Islet precursor cell (in vitro differentiated cells): ENCODE results near the gene SELENOS.
A peak's percentile ranks its signal among the peaks of the same experiment; 100 is the strongest.
"Not testable (repeated sequence)": the region's sequence is repeated elsewhere in the genome, so short reads cannot be mapped to it uniquely, and the experiment has no call there.

Source experiments
- DNase-seq: peaks from one replicate; pipeline ENCODE4 v3.0.0-alpha.2; 2018

SELENOS gene

GRCh38 chr15:101309436-101310160 lies 32.3 kb upstream of the SELENOS start:
- DNase-seq: peak; percentile 51

GRCh38 chr15:101308604-101309435 lies 31.5 kb upstream of the SELENOS start:
- peak; percentile 80 for DNase-seq

- peak; percentile 48 for DNase-seq
These were observed 30.8 kb upstream of the SELENOS start for GRCh38 chr15:101307897-101308603.

GRCh38 chr15:101307048-101307896 lies 30.0 kb upstream of the SELENOS start:
- peak; percentile 51 for DNase-seq

GRCh38 chr15:101306341-101307047 lies 29.2 kb upstream of the SELENOS start:
- DNase-seq: peak; percentile 45

- DNase-seq: peak; percentile 41
These were observed 28.6 kb upstream of the SELENOS start for GRCh38 chr15:101305820-101306255.

- peak; percentile 19 for DNase-seq
These were observed 26.1 kb upstream of the SELENOS start for GRCh38 chr15:101303408-101303807.

- DNase-seq: no peak
These were observed 19.4 kb upstream of the SELENOS start for GRCh38 chr15:101296418-101297405.

- no peak for DNase-seq
These were observed 18.4 kb upstream of the SELENOS start for GRCh38 chr15:101295607-101296161.

GRCh38 chr15:101294731-101295606 lies 17.7 kb upstream of the SELENOS start, which contains the start of gene SNRPA1:
TSS of gene SNRPA1 (minus strand) at chr15:101295248. CDS start at chr15:101295178, 70 bp downstream.
- peak; percentile 97 for DNase-seq

GRCh38 chr15:101293122-101293521 lies 15.8 kb upstream of the SELENOS start:
- DNase-seq: no peak

- no peak for DNase-seq
These were observed 11.7 kb upstream of the SELENOS start for GRCh38 chr15:101288905-101289513.

- not testable (repeated sequence) for DNase-seq
These were observed 10.1 kb upstream of the SELENOS start for GRCh38 chr15:101287342-101287741.

- no peak for DNase-seq
These were observed 9.3 kb upstream of the SELENOS start for GRCh38 chr15:101286471-101287114.

GRCh38 chr15:101283931-101284330 lies 6.6 kb upstream of the SELENOS start:
- DNase-seq: no peak

GRCh38 chr15:101280007-101280406 lies 2.7 kb upstream of the SELENOS start:
- no peak for DNase-seq

- no peak for DNase-seq
These were observed 769 bp upstream of the SELENOS start for GRCh38 chr15:101277943-101278564.
